ENCODE results near the gene CTAGE9. TPM values are rescaled to one million over a fixed set of nuclear protein-coding genes. Genes with fewer than 3 reads are reported as not detected.

CTAGE9 gene
- total and polyA plus RNA-seq, 2 of the 8 experiments (the other 6 are each of a cell fraction or from before 2014, with no cell fraction given): not detected

GRCh38 chr6:131728296-131728939 is 17.6 kb upstream of the CTAGE9 start:
- POLR2A ChIA-PET (ENCODE audit: partially characterized antibody): no interaction called here
- CTCF ChIA-PET (ENCODE audit: partially characterized antibody): interaction anchor here (1.0 to 1.5 kb wide), 3 partner anchors 11 to 186 kb away, joined by 3 to 4 read pairs (median 3); no protein-coding TSS in a partner anchor

More at GRCh38 chr6:131728296-131728939, 17.6 kb upstream of the CTAGE9 start:
- no peak for FAIRE-seq
- H3K56ac ChIP-seq (replicated peaks; ENCODE audit: insufficient read length, low read depth, low read length): no peak overlapping the region
- TF ChIP-seq CEBPB (IDR thresholded peaks at IDR 0.05; ENCODE audit: low read depth, low read length): no peak
- no peak for TF ChIP-seq KDM1A (IDR thresholded peaks at IDR 0.05; ENCODE audit: borderline replicate concordance, low read length)
- no peak for TF ChIP-seq SIN3A (conservative IDR thresholded peaks at IDR 0.05 in 1 of 2, IDR thresholded peaks at IDR 0.05 in 1 of 2; ENCODE audit: low read depth in 1 of 2, low read length in 2 of 2)
- TF ChIP-seq CBX5 (IDR thresholded peaks at IDR 0.05; ENCODE audit: low read depth, low read length): no peak
- no peak for TF ChIP-seq SIRT6 (IDR thresholded peaks at IDR 0.05; ENCODE audit: low read length)
- TF ChIP-seq TAF1 (IDR thresholded peaks at IDR 0.05; ENCODE audit: low read depth, low read length): no peak
- TF ChIP-seq POU5F1 (IDR thresholded peaks at IDR 0.05; ENCODE audit: low read depth, low read length): no peak
- TF ChIP-seq EZH2 (IDR thresholded peaks at IDR 0.05; ENCODE audit: low read depth, low read length, severe bottlenecking): no peak
- H3K4me1 ChIP-seq (replicated peaks in 1 of 4; ENCODE audit: control insufficient read depth in 3 of 4, insufficient read depth in 4 of 4, low read length in 3 of 4): no peaks in the 10 kb centered on the region
- no peaks in the 10 kb centered on the region for H3K23me2 ChIP-seq (ENCODE audit: low read depth, low read length)
- DNase-seq (ENCODE audit: low read depth in 1 of 2, low spot score in 2 of 2): no peak
- H2BK120ac ChIP-seq (replicated peaks; ENCODE audit: low read depth, low read length): no peak overlapping the region
- 87% methylated on average over 3 of the region's 3 CpGs; no CpG with 5 or more reads in 1 of the 2 experiments for WGBS, 2 experiments (ENCODE audit: extremely low coverage in 1 of 2, insufficient coverage in 1 of 2, insufficient read length in 1 of 2, insufficient replicate concordance in 2 of 2, low coverage in 1 of 2, low lambda C conversion rate in 2 of 2, missing lambda C conversion rate in 1 of 2)
- H2AK5ac ChIP-seq (ENCODE audit: low read depth, low read length): no peak overlapping the region
- no peaks in the 10 kb centered on the region for H3K79me2 ChIP-seq (ENCODE audit: control insufficient read depth in 1 of 2, insufficient read depth in 2 of 2, low read length in 2 of 2)
- H3K18ac ChIP-seq (ENCODE audit: extremely low read depth, low read length): no peak overlapping the region
- no peak overlapping the region for H3K4me2 ChIP-seq (ENCODE audit: insufficient read depth in 1 of 2, low read depth in 2 of 2, low read length in 2 of 2)
- H2BK15ac ChIP-seq (ENCODE audit: low read length): no peak overlapping the region
- H2AFZ ChIP-seq (ENCODE audit: low read length): no peak overlapping the region
- no peaks in the 10 kb centered on the region for H3K36me3 ChIP-seq (ENCODE audit: control insufficient read depth in 2 of 4, insufficient read depth in 4 of 4, low read length in 3 of 4)
- H2BK5ac ChIP-seq (ENCODE audit: low read depth, low read length): no peak overlapping the region
- no peak overlapping the region for H3K23ac ChIP-seq (ENCODE audit: insufficient read length)
- no peak overlapping the region for H4K5ac ChIP-seq (ENCODE audit: insufficient read length, low read depth, low read length)
- no peak overlapping the region for H2BK20ac ChIP-seq (ENCODE audit: low read length)
- no peaks in the 10 kb centered on the region for H4K20me1 ChIP-seq (replicated peaks in 1 of 2; ENCODE audit: control insufficient read depth in 1 of 2, insufficient read depth in 2 of 2, low read length in 2 of 2)
- no peak overlapping the region for H3K14ac ChIP-seq (ENCODE audit: insufficient read length)
- H3K4me3 ChIP-seq (ENCODE audit: extremely low read depth in 1 of 4, insufficient read depth in 2 of 4, low read depth in 3 of 4, low read length in 4 of 4): no peak overlapping the region
- H3K27me3 ChIP-seq (replicated peaks in 1 of 4; ENCODE audit: control insufficient read depth in 3 of 4, extremely low read depth in 1 of 4, insufficient read depth in 3 of 4, low read length in 3 of 4): no peaks in the 10 kb centered on the region
- no peak overlapping the region for H3K4ac ChIP-seq (replicated peaks; ENCODE audit: insufficient read length, low read depth, low read length)
- no peak overlapping the region for H3K27ac ChIP-seq (ENCODE audit: low read depth, low read length)
- H4K91ac ChIP-seq (replicated peaks; ENCODE audit: insufficient read length, low read length): no peak overlapping the region
- no peaks in the 10 kb centered on the region for H3K79me1 ChIP-seq (ENCODE audit: low read depth, low read length)
- no peak overlapping the region for H2BK12ac ChIP-seq (ENCODE audit: low read depth, low read length)
- H4K8ac ChIP-seq (ENCODE audit: extremely low read depth, insufficient read depth, low read length): no peak overlapping the region
- H3K9ac ChIP-seq (replicated peaks in 1 of 4; ENCODE audit: extremely low read depth in 1 of 4, low read depth in 3 of 4, low read length in 3 of 4): no peak overlapping the region
- H3K9me3 ChIP-seq (ENCODE audit: insufficient read depth in 2 of 2, low read depth in 1 of 2, low read length in 1 of 2): peaks cover 0 to 10% of the 10 kb centered on the region in 2 experiments; a peak in 1 of 4 replicates
